GM13977 (cell line): ENCODE results near the gene OR1J1.

Experiments
- DNase-seq: peaks from one replicate; pipeline ENCODE4 v3.0.0; 2012; ENCODE audit warnings: low spot score
- in situ Hi-C: fragments of 300-500 bp; cut with MboI; formaldehyde crosslinking; loops from one replicate; pipeline ENCODE4 v1.12.0; 2022; ENCODE audit warnings: low sequenced_read_pairs, low pct_unique_long_range_greater_than_20kb, mixed read lengths, inconsistent platforms; ENCODE audit not compliant: unreplicated experiment
- TF ChIP-seq, protein P1 (sequence below): IDR thresholded peaks from 2 replicates; pipeline ENCODE4 v1.5.1; 2012; ENCODE audit warnings: mild to moderate bottlenecking, control low read depth; ENCODE audit not compliant: insufficient read depth; ENCODE audit errors: extremely low read depth, missing control alignments

OR1J1 gene

DNA sequence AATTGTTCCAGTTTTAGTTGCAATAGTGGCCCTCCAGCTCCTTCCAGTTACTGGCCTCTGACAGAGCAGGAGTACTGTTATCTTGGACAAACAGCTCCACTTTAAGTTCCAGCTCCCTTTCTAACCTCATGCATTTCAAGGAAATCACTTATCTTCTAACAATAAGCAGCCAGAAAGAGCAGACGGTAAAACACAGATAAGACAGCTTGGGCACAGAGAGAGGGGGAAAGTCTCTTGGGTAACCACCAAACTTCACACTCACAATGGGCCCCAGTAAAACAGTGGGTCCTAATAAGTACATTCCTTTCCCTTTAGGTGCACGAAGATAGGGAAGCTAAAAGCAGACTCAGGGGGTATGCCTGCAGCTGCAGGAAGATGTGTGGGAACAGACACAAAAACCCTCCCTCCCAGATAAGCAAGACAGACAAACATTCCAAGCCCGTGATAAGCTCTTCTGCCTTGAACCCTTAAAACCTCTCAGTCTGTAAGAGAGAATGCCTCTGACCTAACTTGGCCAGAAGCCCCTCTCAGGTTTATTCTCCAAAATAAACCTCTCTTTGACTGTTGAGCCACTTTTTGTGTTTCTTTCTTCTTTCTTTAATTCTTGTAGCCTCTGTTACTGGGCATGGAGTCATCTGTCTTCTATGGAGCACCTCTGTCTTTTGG lies 30.8 kb downstream of the OR1J1 start:
- DNase-seq, result no peak
- TF ChIP-seq, protein P1, sequence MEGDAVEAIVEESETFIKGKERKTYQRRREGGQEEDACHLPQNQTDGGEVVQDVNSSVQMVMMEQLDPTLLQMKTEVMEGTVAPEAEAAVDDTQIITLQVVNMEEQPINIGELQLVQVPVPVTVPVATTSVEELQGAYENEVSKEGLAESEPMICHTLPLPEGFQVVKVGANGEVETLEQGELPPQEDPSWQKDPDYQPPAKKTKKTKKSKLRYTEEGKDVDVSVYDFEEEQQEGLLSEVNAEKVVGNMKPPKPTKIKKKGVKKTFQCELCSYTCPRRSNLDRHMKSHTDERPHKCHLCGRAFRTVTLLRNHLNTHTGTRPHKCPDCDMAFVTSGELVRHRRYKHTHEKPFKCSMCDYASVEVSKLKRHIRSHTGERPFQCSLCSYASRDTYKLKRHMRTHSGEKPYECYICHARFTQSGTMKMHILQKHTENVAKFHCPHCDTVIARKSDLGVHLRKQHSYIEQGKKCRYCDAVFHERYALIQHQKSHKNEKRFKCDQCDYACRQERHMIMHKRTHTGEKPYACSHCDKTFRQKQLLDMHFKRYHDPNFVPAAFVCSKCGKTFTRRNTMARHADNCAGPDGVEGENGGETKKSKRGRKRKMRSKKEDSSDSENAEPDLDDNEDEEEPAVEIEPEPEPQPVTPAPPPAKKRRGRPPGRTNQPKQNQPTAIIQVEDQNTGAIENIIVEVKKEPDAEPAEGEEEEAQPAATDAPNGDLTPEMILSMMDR, result no peak
- in situ Hi-C loops, result no loop called here

DNA sequence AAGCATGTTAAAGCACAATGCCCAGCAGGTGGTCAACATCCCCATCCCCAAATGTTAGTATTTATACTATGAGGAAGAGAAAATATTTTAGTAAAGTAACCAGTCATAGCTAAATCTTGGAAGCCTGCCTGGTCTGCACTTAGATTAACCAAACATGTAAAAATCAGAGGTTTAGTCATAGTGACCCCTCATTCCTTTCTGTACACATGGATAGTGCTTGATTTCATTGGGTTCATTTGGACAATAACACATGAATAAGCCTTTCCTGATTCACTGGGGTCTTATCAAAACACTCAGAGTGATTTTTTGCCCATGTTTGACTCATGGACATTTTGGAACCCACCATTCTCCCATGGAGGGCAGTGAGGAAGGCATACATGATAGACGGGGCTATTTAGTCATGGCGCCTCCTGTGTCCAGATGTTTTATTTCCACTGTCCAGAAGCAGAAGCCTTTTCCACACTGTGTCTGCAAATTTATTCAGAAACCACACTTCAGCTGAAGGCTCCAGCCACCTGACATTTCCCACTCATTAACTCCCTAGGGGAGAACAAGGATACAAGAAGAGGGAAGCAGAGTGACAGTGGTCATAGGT lies 32.5 kb downstream of the OR1J1 start:
- in situ Hi-C loops, result no loop called here
- TF ChIP-seq, protein P1, result no peak
- no peak for DNase-seq

DNA sequence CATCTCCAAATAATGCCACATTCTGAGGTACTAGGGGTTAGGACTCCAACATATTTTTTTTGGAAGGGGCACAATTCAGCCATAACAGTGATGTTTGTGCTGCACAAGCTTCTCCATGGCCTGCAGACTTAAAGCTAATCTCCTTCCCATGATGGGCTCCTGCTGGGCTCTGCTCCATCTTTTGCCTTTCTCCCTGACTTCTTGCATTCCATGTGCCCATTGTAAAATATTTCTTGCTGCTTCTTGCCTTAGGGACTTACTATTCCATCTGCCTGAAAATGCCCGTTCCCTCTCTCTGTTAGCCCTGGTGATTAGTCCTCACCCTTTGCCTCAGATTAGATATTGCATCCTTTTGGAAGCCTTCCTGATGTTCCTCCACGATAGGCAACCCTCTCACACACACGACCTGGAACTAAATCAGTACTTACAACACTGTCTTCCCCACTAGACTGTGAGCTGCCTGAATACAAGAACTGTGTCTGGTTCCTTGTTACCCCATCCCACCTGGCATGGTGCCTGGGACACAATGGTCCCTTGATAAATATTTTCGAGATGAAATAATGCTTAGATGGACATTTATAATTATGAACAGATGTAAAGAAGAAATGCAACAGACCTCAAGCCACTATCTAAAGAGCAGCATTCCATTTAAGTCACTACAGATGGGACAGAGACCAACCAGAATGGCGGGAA lies 33.5 kb downstream of the OR1J1 start:
- TF ChIP-seq, protein P1, result no peak
- no peak for DNase-seq
- in situ Hi-C loops, result no loop called here

DNA sequence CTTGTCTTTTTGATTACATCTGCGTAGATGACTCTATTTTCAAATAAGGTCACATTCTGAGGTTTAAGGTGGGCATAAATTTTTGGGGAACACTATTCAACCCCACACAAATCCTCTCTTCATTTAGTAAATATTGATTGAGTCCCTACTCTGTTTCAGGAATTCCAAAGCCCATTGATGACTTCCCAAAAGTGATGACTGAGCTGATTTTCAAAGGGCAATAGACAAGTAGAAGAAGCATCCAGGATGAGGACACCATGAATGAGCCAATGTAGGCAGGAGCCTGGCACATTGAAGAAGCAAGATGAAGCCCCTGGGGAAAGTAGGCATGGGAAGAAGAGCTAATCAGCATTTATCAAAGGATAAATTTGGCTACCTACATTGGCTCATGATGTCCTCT lies 35.2 kb downstream of the OR1J1 start:
- TF ChIP-seq, protein P1, result no peak
- DNase-seq, result no peak
- in situ Hi-C loops, result no loop called here
